HG03460 (cell line): ENCODE measurements around the gene GBX1.

Source experiments
- ATAC-seq: cut with Tn5 transposase; IDR thresholded peaks from one replicate; pipeline ENCODE4 v1.9.1; 2021; ENCODE audit not compliant: unreplicated experiment

Gene GBX1

GRCh38 chr7:151194188-151194587 lies 26.7 kb upstream of the GBX1 start:
- no peak for ATAC-seq

- ATAC-seq = no peak
These were observed 25.9 kb upstream of the GBX1 start for GRCh38 chr7:151193203-151193978.

- ATAC-seq = no peak
These were observed 24.6 kb upstream of the GBX1 start for GRCh38 chr7:151192002-151192539.

GRCh38 chr7:151191544-151191943 lies 24.1 kb upstream of the GBX1 start:
- no peak for ATAC-seq

- no peak for ATAC-seq
These were observed 21.5 kb upstream of the GBX1 start for GRCh38 chr7:151189038-151189437.

GRCh38 chr7:151188252-151188542 lies 20.7 kb upstream of the GBX1 start:
- ATAC-seq = no peak

- ATAC-seq = no peak
These were observed 20.1 kb upstream of the GBX1 start for GRCh38 chr7:151187409-151188251.

GRCh38 chr7:151186640-151187408 lies 19.3 kb upstream of the GBX1 start, which contains the start of gene ASB10:
TSS of gene ASB10 (minus strand) at chr7:151187250. CDS start at chr7:151187130, 120 bp downstream.
- no peak for ATAC-seq

GRCh38 chr7:151185762-151186639 lies 18.5 kb upstream of the GBX1 start:
- ATAC-seq = no peak

GRCh38 chr7:151181011-151181431 lies 13.5 kb upstream of the GBX1 start:
- ATAC-seq = no peak

- no peak for ATAC-seq
These were observed 12.5 kb upstream of the GBX1 start for GRCh38 chr7:151179946-151180345.

- ATAC-seq = no peak
These were observed 11.9 kb upstream of the GBX1 start for GRCh38 chr7:151179287-151179860.

GRCh38 chr7:151178831-151179230 lies 11.3 kb upstream of the GBX1 start:
- no peak for ATAC-seq

- ATAC-seq = no peak
These were observed 10.7 kb upstream of the GBX1 start for GRCh38 chr7:151178236-151178635.

- ATAC-seq = no peak
These were observed 9.8 kb upstream of the GBX1 start for GRCh38 chr7:151177310-151177709.

- ATAC-seq = no peak
These were observed 8.9 kb upstream of the GBX1 start for GRCh38 chr7:151176401-151176800.

- ATAC-seq = no peak
These were observed 8.4 kb upstream of the GBX1 start for GRCh38 chr7:151175793-151176311.

GRCh38 chr7:151175047-151175792 lies 7.7 kb upstream of the GBX1 start:
- no peak for ATAC-seq
